ENCODE data around the gene CARD9. TPM values are rescaled to one million over a fixed set of nuclear protein-coding genes. Genes with fewer than 3 reads are reported as not detected.

CARD9 gene
- total RNA-seq, 1 experiment from 2014 or later, result 5.6 TPM

DNA sequence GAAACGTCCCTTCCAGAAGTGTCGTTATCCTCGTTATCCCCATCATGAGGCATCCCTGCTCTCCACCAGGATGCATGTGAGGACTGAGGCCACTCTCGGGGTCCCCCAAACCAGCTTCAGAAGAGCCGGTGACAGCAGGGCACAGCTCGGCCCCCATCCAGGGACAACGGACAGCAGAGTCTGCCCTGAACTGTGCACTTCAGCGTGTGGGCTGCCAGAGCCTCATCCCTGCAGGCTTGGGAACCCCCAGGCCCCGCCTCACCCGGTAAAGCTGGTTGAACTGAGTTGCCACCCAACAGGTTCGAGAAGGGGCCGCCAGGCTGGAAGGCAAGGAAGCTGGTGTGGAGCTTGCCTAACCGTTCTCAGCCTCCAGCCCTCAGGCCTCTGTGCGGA is 710 bp upstream of the CARD9 start:
- Histone ChIP-seq H3K14ac (ENCODE audit: insufficient read depth, low read length) (no peak overlapping the region), H3K4me1 (ENCODE audit: insufficient read depth, low read length) (no peaks in the 10 kb centered on the region), H2BK5ac (ENCODE audit: insufficient read length, low read length) (no peak overlapping the region), H4K5ac (ENCODE audit: insufficient read length, low read depth, low read length) (no peak overlapping the region), H3K79me2 (ENCODE audit: insufficient read depth, low read length) (no peaks in the 10 kb centered on the region), H2BK120ac (ENCODE audit: low read depth, low read length, poor library complexity, severe bottlenecking) (no peak overlapping the region), H4K8ac (replicated peaks; ENCODE audit: insufficient read length, low read depth, low read length) (no peak overlapping the region), H2BK20ac (ENCODE audit: low read depth, low read length, poor library complexity, severe bottlenecking) (no peak overlapping the region), H3K23me2 (ENCODE audit: insufficient read length, low read depth, low read length, poor library complexity, severe bottlenecking) (no peaks in the 10 kb centered on the region), H2AK5ac (ENCODE audit: insufficient read length, low read length) (no peak overlapping the region), H2BK15ac (ENCODE audit: low read depth, low read length) (no peak overlapping the region), H3K23ac (ENCODE audit: insufficient read length, low read depth, low read length) (no peak overlapping the region), H3K18ac (ENCODE audit: insufficient read length, low read depth, low read length) (no peak overlapping the region), H3T11ph (ENCODE audit: low read length) (no peak overlapping the region), H3K9ac (ENCODE audit: extremely low read depth, insufficient read length, low read length) (no peak overlapping the region), H3K4ac (ENCODE audit: low read depth, low read length) (no peak overlapping the region), H3K4me2 (ENCODE audit: insufficient read depth, insufficient read length, low read length) (no peak overlapping the region), H3K27me3 (ENCODE audit: insufficient read depth, low read length) (no peaks in the 10 kb centered on the region), H3K9me3 (ENCODE audit: control insufficient read depth, low read depth, low read length) (no peaks in the 10 kb centered on the region), H3K79me1 (ENCODE audit: insufficient read depth, low read depth, low read length, poor library complexity, severe bottlenecking) (no peaks in the 10 kb centered on the region), H4K20me1 (ENCODE audit: control insufficient read depth, insufficient read depth, insufficient read length) (no peaks in the 10 kb centered on the region), H4K91ac (ENCODE audit: insufficient read length, low read depth, low read length) (no peak overlapping the region), H2AFZ (ENCODE audit: low read length) (no peak overlapping the region), H2BK12ac (ENCODE audit: insufficient read length, low read depth, low read length) (no peak overlapping the region), H3K27ac (ENCODE audit: insufficient read length, low read depth, low read length) (no peak overlapping the region), H3K56ac (ENCODE audit: insufficient read length, low read depth, low read length) (no peak overlapping the region)
- no peak overlapping the region for H3K4me3 Mint-ChIP-seq
- DNase-seq, result no peak
- peaks cover 0 to 5% of the 10 kb centered on the region in 2 experiments; a peak in 1 of 4 replicates for H3K4me1 Mint-ChIP-seq
- no peak overlapping the region; a peak in 1 of 7 replicates for H3K27ac Mint-ChIP-seq
- no CpG with 5 or more reads among the region's 14 CpGs for WGBS (ENCODE audit: extremely low coverage, insufficient read length, low lambda C conversion rate)
- no peaks in the 10 kb centered on the region for H3K9me3 Mint-ChIP-seq
- H3K36me3 Mint-ChIP-seq (ENCODE audit: insufficient read depth in 1 of 3, low read depth in 3 of 3), result peaks cover 0 to 20% (median 6%) of the 10 kb centered on the region in 3 experiments; a peak in 4 of 7 replicates
- TF ChIP-seq, protein P1, sequence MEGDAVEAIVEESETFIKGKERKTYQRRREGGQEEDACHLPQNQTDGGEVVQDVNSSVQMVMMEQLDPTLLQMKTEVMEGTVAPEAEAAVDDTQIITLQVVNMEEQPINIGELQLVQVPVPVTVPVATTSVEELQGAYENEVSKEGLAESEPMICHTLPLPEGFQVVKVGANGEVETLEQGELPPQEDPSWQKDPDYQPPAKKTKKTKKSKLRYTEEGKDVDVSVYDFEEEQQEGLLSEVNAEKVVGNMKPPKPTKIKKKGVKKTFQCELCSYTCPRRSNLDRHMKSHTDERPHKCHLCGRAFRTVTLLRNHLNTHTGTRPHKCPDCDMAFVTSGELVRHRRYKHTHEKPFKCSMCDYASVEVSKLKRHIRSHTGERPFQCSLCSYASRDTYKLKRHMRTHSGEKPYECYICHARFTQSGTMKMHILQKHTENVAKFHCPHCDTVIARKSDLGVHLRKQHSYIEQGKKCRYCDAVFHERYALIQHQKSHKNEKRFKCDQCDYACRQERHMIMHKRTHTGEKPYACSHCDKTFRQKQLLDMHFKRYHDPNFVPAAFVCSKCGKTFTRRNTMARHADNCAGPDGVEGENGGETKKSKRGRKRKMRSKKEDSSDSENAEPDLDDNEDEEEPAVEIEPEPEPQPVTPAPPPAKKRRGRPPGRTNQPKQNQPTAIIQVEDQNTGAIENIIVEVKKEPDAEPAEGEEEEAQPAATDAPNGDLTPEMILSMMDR (conservative IDR thresholded peaks at IDR 0.05), result no peak
- H3K27me3 Mint-ChIP-seq (ENCODE audit: low read depth), result no peaks in the 10 kb centered on the region

All from H9 (cell line).